ENCODE data around the gene NAA60. TPM values are rescaled to one million over a fixed set of nuclear protein-coding genes. Genes with fewer than 3 reads are reported as not detected.

Gene NAA60
- polyA plus RNA-seq, 1 donor (not counting 4 experiments of a cell fraction or from before 2014, with no cell fraction given), result 30.3 TPM

GRCh38 chr16:3480901-3481695, 37.6 kb downstream of the NAA60 start:
- dilution Hi-C loops (cut with MboI; ENCODE audit: extremely low pct_ligation_motif_present, low sequenced_read_pairs), result no loop called here
- Histone ChIP-seq H3K9ac (ENCODE audit: control insufficient read depth, extremely low read depth, insufficient read depth, low read length) (no peak overlapping the region), H3K9me1 (ENCODE audit: control insufficient read depth, extremely low read depth, insufficient read depth, low read length) (no peaks in the 10 kb centered on the region), H3K27ac (ENCODE audit: control insufficient read depth, insufficient read depth, low read length) (no peak overlapping the region), H3K27me3 (ENCODE audit: control insufficient read depth, extremely low read depth, insufficient read depth, low read length) (no peaks in the 10 kb centered on the region), H3K4me3 (ENCODE audit: control insufficient read depth in 2 of 3, extremely low read depth in 1 of 3, insufficient read depth in 2 of 3, low read depth in 1 of 3, low read length in 3 of 3) (no peak overlapping the region), H3K4me2 (ENCODE audit: control insufficient read depth, extremely low read depth, insufficient read depth, low read depth, low read length) (no peak overlapping the region), H3K9me3 (ENCODE audit: control insufficient read depth, low read depth, low read length) (no peaks in the 10 kb centered on the region), H4K20me1 (ENCODE audit: control insufficient read depth, extremely low read depth, insufficient read depth, low read length) (no peaks in the 10 kb centered on the region), H3K4me1 (ENCODE audit: control insufficient read depth, extremely low read depth, insufficient read depth, low read length) (no peaks in the 10 kb centered on the region), H3K36me3 (ENCODE audit: control insufficient read depth in 2 of 2, extremely low read depth in 1 of 2, insufficient read depth in 2 of 2, low read length in 2 of 2) (peaks cover 30 to 41% of the 10 kb centered on the region in 2 experiments), H3K79me2 (ENCODE audit: control insufficient read depth, insufficient read depth, low read length) (peaks cover 18% of the 10 kb centered on the region), H2AFZ (ENCODE audit: control insufficient read depth, low read length) (no peak overlapping the region)
- TF ChIP-seq CTCF (optimal IDR thresholded peaks at IDR 0.05 in 1 of 3, IDR thresholded peaks at IDR 0.05 in 1 of 3, conservative IDR thresholded peaks at IDR 0.05 in 1 of 3; ENCODE audit: extremely low read depth in 1 of 3, insufficient read depth in 2 of 3, low read length in 3 of 3) (no peak), EZH2 (IDR thresholded peaks at IDR 0.05; ENCODE audit: low read length) (no peak)
- DNase-seq (ENCODE audit: low read depth, low spot score) (no peak), FAIRE-seq (no peak)

- H3K27me3 ChIP-seq (ENCODE audit: control insufficient read depth, extremely low read depth, insufficient read depth, low read length), result no peaks in the 10 kb centered on the region
- H3K79me2 ChIP-seq (ENCODE audit: control insufficient read depth, insufficient read depth, low read length), result peaks cover 16% of the 10 kb centered on the region
- DNase-seq (ENCODE audit: low read depth, low spot score) (no peak), FAIRE-seq (no peak)
- no peak overlapping the region for H3K27ac ChIP-seq (ENCODE audit: control insufficient read depth, insufficient read depth, low read length)
- H2AFZ ChIP-seq (ENCODE audit: control insufficient read depth, low read length), result no peak overlapping the region
- no peak overlapping the region for H3K4me2 ChIP-seq (ENCODE audit: control insufficient read depth, extremely low read depth, insufficient read depth, low read depth, low read length)
- no peak for TF ChIP-seq CTCF (optimal IDR thresholded peaks at IDR 0.05 in 1 of 3, IDR thresholded peaks at IDR 0.05 in 1 of 3, conservative IDR thresholded peaks at IDR 0.05 in 1 of 3; ENCODE audit: extremely low read depth in 1 of 3, insufficient read depth in 2 of 3, low read length in 3 of 3)
- no peak for TF ChIP-seq EZH2 (IDR thresholded peaks at IDR 0.05; ENCODE audit: low read length)
- dilution Hi-C loops (cut with MboI; ENCODE audit: extremely low pct_ligation_motif_present, low sequenced_read_pairs), result no loop called here
- no peaks in the 10 kb centered on the region for H3K4me1 ChIP-seq (ENCODE audit: control insufficient read depth, extremely low read depth, insufficient read depth, low read length)
- H3K9me3 ChIP-seq (ENCODE audit: control insufficient read depth, low read depth, low read length), result no peaks in the 10 kb centered on the region
- H3K9me1 ChIP-seq (ENCODE audit: control insufficient read depth, extremely low read depth, insufficient read depth, low read length), result no peaks in the 10 kb centered on the region
- peaks cover 30 to 41% of the 10 kb centered on the region in 2 experiments for H3K36me3 ChIP-seq (ENCODE audit: control insufficient read depth in 2 of 2, extremely low read depth in 1 of 2, insufficient read depth in 2 of 2, low read length in 2 of 2)
- no peak overlapping the region for H3K9ac ChIP-seq (ENCODE audit: control insufficient read depth, extremely low read depth, insufficient read depth, low read length)
- no peaks in the 10 kb centered on the region for H4K20me1 ChIP-seq (ENCODE audit: control insufficient read depth, extremely low read depth, insufficient read depth, low read length)
- no peak overlapping the region for H3K4me3 ChIP-seq (ENCODE audit: control insufficient read depth in 2 of 3, extremely low read depth in 1 of 3, insufficient read depth in 2 of 3, low read depth in 1 of 3, low read length in 3 of 3)
Measured at GRCh38 chr16:3481696-3482658, 38.5 kb downstream of the NAA60 start.
